Activated T-cell treated with anti-CD3 and anti-CD28 coated beads, Interleukin-2, amount 50 U/mL, for 24 hours (primary cell): ENCODE measurements around the gene SUPT3H.
A peak's percentile ranks its signal among the peaks of the same experiment; 100 is the strongest.

Experiments
- DNase-seq: peaks from one replicate; pipeline ENCODE4 v3.0.0-alpha.2; 2020
- H3K27ac Mint-ChIP-seq: 2 replicates; pipeline ENCODE4 v1.8.0; 2020; ENCODE audit warnings: mild to moderate bottlenecking, mixed read lengths
- H3K27me3 Mint-ChIP-seq: 2 replicates; pipeline ENCODE4 v1.8.0; 2020; ENCODE audit warnings: mixed read lengths
- H3K36me3 Mint-ChIP-seq: 2 replicates; pipeline ENCODE4 v1.8.0; 2020; ENCODE audit warnings: low read depth, mixed read lengths
- H3K4me1 Mint-ChIP-seq: 2 replicates; pipeline ENCODE4 v1.8.0; 2020; ENCODE audit warnings: low read depth, mixed read lengths
- H3K4me3 Mint-ChIP-seq: 2 replicates; pipeline ENCODE4 v1.8.0; 2020; ENCODE audit warnings: mild to moderate bottlenecking, moderate library complexity, mixed read lengths
- H3K9me3 Mint-ChIP-seq: 2 replicates; pipeline ENCODE4 v1.8.0; 2020; ENCODE audit warnings: mixed read lengths

The SUPT3H gene

GRCh38 chr6:45377554-45378333 is at the start of gene SUPT3H:
Gene SUPT3H, minus strand, starts transcription at chr6:45377934.
- H3K27ac Mint-ChIP-seq = peak within 1 kb of the TSS; percentile 99
- H3K4me3 Mint-ChIP-seq = peak within 1 kb of the TSS; percentile 99
- no peaks in the 10 kb centered on the region for H3K9me3 Mint-ChIP-seq
- DNase-seq = peak; percentile 95
- H3K27me3 Mint-ChIP-seq = no peaks in the 10 kb centered on the region
- H3K36me3 Mint-ChIP-seq = peaks cover 16% of the 10 kb centered on the region
- peaks cover 41% of the 10 kb centered on the region for H3K4me1 Mint-ChIP-seq

- no peak for DNase-seq
- peaks cover 57% of the 10 kb centered on the region for H3K4me1 Mint-ChIP-seq
These were observed 48.5 kb upstream of the SUPT3H start for GRCh38 chr6:45426251-45426650.

GRCh38 chr6:45424451-45424861 is 46.7 kb upstream of the SUPT3H start:
- Mint-ChIP-seq H3K27me3 (peaks cover 2% of the 10 kb centered on the region), H3K4me1 (peaks cover 57% of the 10 kb centered on the region), H3K9me3 (no peaks in the 10 kb centered on the region), H3K36me3 (peaks cover 61% of the 10 kb centered on the region), H3K4me3 (peak overlapping the region; percentile 97), H3K27ac (peak overlapping the region; percentile 83)
- no peak for DNase-seq

More at GRCh38 chr6:45426251-45426650, 48.5 kb upstream of the SUPT3H start:
- H3K4me3 Mint-ChIP-seq = peak overlapping the region; percentile 97
- H3K27me3 Mint-ChIP-seq = no peaks in the 10 kb centered on the region
- H3K36me3 Mint-ChIP-seq = peaks cover 70% of the 10 kb centered on the region
- H3K27ac Mint-ChIP-seq = peak overlapping the region; percentile 76
- H3K9me3 Mint-ChIP-seq = no peaks in the 10 kb centered on the region

- peaks cover 56% of the 10 kb centered on the region for H3K4me1 Mint-ChIP-seq
- peaks cover 5% of the 10 kb centered on the region for H3K27me3 Mint-ChIP-seq
- H3K9me3 Mint-ChIP-seq = no peaks in the 10 kb centered on the region
- peak overlapping the region; percentile 97 for H3K4me3 Mint-ChIP-seq
- peak overlapping the region; percentile 83 for H3K27ac Mint-ChIP-seq
- peaks cover 56% of the 10 kb centered on the region for H3K36me3 Mint-ChIP-seq
- peak; percentile 62 for DNase-seq
These were observed 46.2 kb upstream of the SUPT3H start for GRCh38 chr6:45423824-45424450.

GRCh38 chr6:45423111-45423823 is 45.5 kb upstream of the SUPT3H start:
- Mint-ChIP-seq H3K27me3 (peaks cover 5% of the 10 kb centered on the region), H3K27ac (peak overlapping the region; percentile 95), H3K36me3 (peaks cover 49% of the 10 kb centered on the region), H3K9me3 (no peaks in the 10 kb centered on the region), H3K4me1 (peaks cover 53% of the 10 kb centered on the region), H3K4me3 (peak overlapping the region; percentile 97)
- DNase-seq = peak; percentile 74

- Mint-ChIP-seq H3K4me1 (peaks cover 47% of the 10 kb centered on the region), H3K4me3 (peak overlapping the region; percentile 97), H3K36me3 (peaks cover 42% of the 10 kb centered on the region), H3K27ac (peak overlapping the region; percentile 95), H3K9me3 (no peaks in the 10 kb centered on the region), H3K27me3 (peaks cover 5% of the 10 kb centered on the region)
- DNase-seq = peak; percentile 80
These were observed 44.9 kb upstream of the SUPT3H start for GRCh38 chr6:45422503-45423110.

- peaks cover 5% of the 10 kb centered on the region for H3K27me3 Mint-ChIP-seq
- peak overlapping the region; percentile 96 for H3K27ac Mint-ChIP-seq
- H3K9me3 Mint-ChIP-seq = no peaks in the 10 kb centered on the region
- H3K36me3 Mint-ChIP-seq = peaks cover 41% of the 10 kb centered on the region
- H3K4me1 Mint-ChIP-seq = peaks cover 48% of the 10 kb centered on the region
- peak overlapping the region; percentile 97 for H3K4me3 Mint-ChIP-seq
- peak; percentile 73 for DNase-seq
These were observed 44.2 kb upstream of the SUPT3H start for GRCh38 chr6:45421709-45422502.

GRCh38 chr6:45420909-45421708 is 43.4 kb upstream of the SUPT3H start:
- no peak for DNase-seq
- Mint-ChIP-seq H3K27me3 (peaks cover 5% of the 10 kb centered on the region), H3K4me1 (peaks cover 53% of the 10 kb centered on the region)

GRCh38 chr6:45420083-45420908 is 42.6 kb upstream of the SUPT3H start:
- no peaks in the 10 kb centered on the region for H3K9me3 Mint-ChIP-seq
- H3K27ac Mint-ChIP-seq = peak overlapping the region; percentile 96
- DNase-seq = peak; percentile 68
- H3K4me1 Mint-ChIP-seq = peaks cover 57% of the 10 kb centered on the region
- H3K27me3 Mint-ChIP-seq = peaks cover 5% of the 10 kb centered on the region
- peaks cover 34% of the 10 kb centered on the region for H3K36me3 Mint-ChIP-seq
- H3K4me3 Mint-ChIP-seq = peak overlapping the region; percentile 97

More at GRCh38 chr6:45420909-45421708, 43.4 kb upstream of the SUPT3H start:
- Mint-ChIP-seq H3K9me3 (no peaks in the 10 kb centered on the region), H3K36me3 (peaks cover 40% of the 10 kb centered on the region), H3K4me3 (peak overlapping the region; percentile 97), H3K27ac (peak overlapping the region; percentile 96)

GRCh38 chr6:45419571-45420082 is 41.9 kb upstream of the SUPT3H start:
- peaks cover 5% of the 10 kb centered on the region for H3K27me3 Mint-ChIP-seq
- H3K4me1 Mint-ChIP-seq = peaks cover 56% of the 10 kb centered on the region
- no peaks in the 10 kb centered on the region for H3K9me3 Mint-ChIP-seq
- peak; percentile 79 for DNase-seq
- H3K27ac Mint-ChIP-seq = peak overlapping the region; percentile 96
- H3K36me3 Mint-ChIP-seq = peaks cover 29% of the 10 kb centered on the region
- peak overlapping the region; percentile 97 for H3K4me3 Mint-ChIP-seq

GRCh38 chr6:45417436-45417835 is 39.7 kb upstream of the SUPT3H start:
- Mint-ChIP-seq H3K4me3 (no peak overlapping the region), H3K4me1 (peaks cover 49% of the 10 kb centered on the region), H3K36me3 (peaks cover 15% of the 10 kb centered on the region)

GRCh38 chr6:45416700-45417099 is 39.0 kb upstream of the SUPT3H start:
- peaks cover 5% of the 10 kb centered on the region for H3K27me3 Mint-ChIP-seq
- peak overlapping the region; percentile 4 for H3K27ac Mint-ChIP-seq
- H3K4me1 Mint-ChIP-seq = peaks cover 49% of the 10 kb centered on the region
- H3K4me3 Mint-ChIP-seq = no peak overlapping the region
- no peaks in the 10 kb centered on the region for H3K9me3 Mint-ChIP-seq
- H3K36me3 Mint-ChIP-seq = peaks cover 10% of the 10 kb centered on the region
- DNase-seq = no peak

More at GRCh38 chr6:45417436-45417835, 39.7 kb upstream of the SUPT3H start:
- peaks cover 5% of the 10 kb centered on the region for H3K27me3 Mint-ChIP-seq
- DNase-seq = no peak
- no peak overlapping the region for H3K27ac Mint-ChIP-seq
- no peaks in the 10 kb centered on the region for H3K9me3 Mint-ChIP-seq
